Activated CD8-positive, alpha-beta memory T cell treated with anti-CD3 and anti-CD28 coated beads for 36 hours (primary cell): ENCODE results near the gene LRRC27. TPM values are rescaled to one million over a fixed set of nuclear protein-coding genes. Genes with fewer than 3 reads are reported as not detected.
"Not testable (repeated sequence)": the region's sequence is repeated elsewhere in the genome, so short reads cannot be mapped to it uniquely, and the experiment has no call there.

Experiments
- CTCF ChIA-PET: fragments of 350-600 bp; sonication (Branson Sonifier 250); formaldehyde crosslinking; loops from one replicate; lab custom pipeline; 2021; ENCODE audit warnings: antibody characterized with exemption; lab: Charles Lee
- POLR2A ChIA-PET: fragments of 350-600 bp; sonication (Branson Sonifier 250); formaldehyde crosslinking; loops from one replicate; lab custom pipeline; 2021; ENCODE audit warnings: antibody characterized with exemption; lab: Charles Lee
- total RNA-seq, 2 experiments: library from RNA; stranded (reverse); gene quantifications; one replicate each; pipeline ENCODE4 v1.2.3, GENCODE V29; 2021

Gene LRRC27
- 1 to 10 TPM; 2.4 to 3.4 TPM for total RNA-seq

GRCh38 chr10:132331601-132332432, at the start of gene LRRC27:
TSS of gene LRRC27 (plus strand) at chr10:132332193. CDS start at chr10:132333525, 1,332 bp downstream.
- CTCF ChIA-PET, result no interaction called here
- POLR2A ChIA-PET, result interaction anchor here (0.6 kb wide), 1 partner anchor 435 kb away, joined by 5 read pairs; no protein-coding TSS in a partner anchor

- CTCF ChIA-PET, result no interaction called here
- POLR2A ChIA-PET, result no interaction called here
Observed at GRCh38 chr10:132282667-132283603, 49.1 kb upstream of the LRRC27 start.

GRCh38 chr10:132283604-132284382, 48.2 kb upstream of the LRRC27 start:
- ChIA-PET CTCF (no interaction called here), POLR2A (no interaction called here)

- ChIA-PET POLR2A (no interaction called here), CTCF (interaction anchor here (1.0 kb wide), 1 partner anchor 31 kb away, joined by 3 read pairs; no protein-coding TSS in a partner anchor)
Observed at GRCh38 chr10:132289439-132289838, 42.6 kb upstream of the LRRC27 start.

GRCh38 chr10:132290631-132291030, 41.4 kb upstream of the LRRC27 start:
- ChIA-PET POLR2A (no interaction called here), CTCF (no interaction called here)

GRCh38 chr10:132291826-132292225, 40.2 kb upstream of the LRRC27 start:
- ChIA-PET CTCF (no interaction called here), POLR2A (no interaction called here)

GRCh38 chr10:132292287-132293200, 39.4 kb upstream of the LRRC27 start:
- CTCF ChIA-PET, result no interaction called here
- POLR2A ChIA-PET, result no interaction called here

GRCh38 chr10:132293201-132293812, 38.7 kb upstream of the LRRC27 start:
- POLR2A ChIA-PET, result no interaction called here
- CTCF ChIA-PET, result no interaction called here

GRCh38 chr10:132293813-132294520, 38.0 kb upstream of the LRRC27 start:
- POLR2A ChIA-PET, result no interaction called here
- CTCF ChIA-PET, result no interaction called here

- CTCF ChIA-PET, result no interaction called here
- POLR2A ChIA-PET, result no interaction called here
Observed at GRCh38 chr10:132294561-132295318, 37.3 kb upstream of the LRRC27 start.

- POLR2A ChIA-PET, result not testable (repeated sequence)
Observed at GRCh38 chr10:132295481-132295880, 36.5 kb upstream of the LRRC27 start.

GRCh38 chr10:132296666-132297443, 35.1 kb upstream of the LRRC27 start:
- ChIA-PET CTCF (interaction anchor here (1.0 kb wide), 1 partner anchor 22 kb away, joined by 3 read pairs; no protein-coding TSS in a partner anchor), POLR2A (no interaction called here)

More at GRCh38 chr10:132295481-132295880, 36.5 kb upstream of the LRRC27 start:
- CTCF ChIA-PET, result not testable (repeated sequence)

- POLR2A ChIA-PET, result no interaction called here
- CTCF ChIA-PET, result interaction anchor here (1.0 kb wide), 1 partner anchor 22 kb away, joined by 3 read pairs; no protein-coding TSS in a partner anchor
Observed at GRCh38 chr10:132297526-132297925, 34.5 kb upstream of the LRRC27 start.

GRCh38 chr10:132298038-132298881, 33.7 kb upstream of the LRRC27 start:
- POLR2A ChIA-PET, result no interaction called here
- CTCF ChIA-PET, result no interaction called here
